NCI-H345 treated with DMSO at 0.1 percent for 48 hours (cell line): ENCODE results near the gene PLD6.

Experiments used
- DNase-seq: peaks from one replicate; lab custom pipeline; 2025; ENCODE audit not compliant: unreplicated experiment; lab: John Stamatoyannopoulos, UW

Gene PLD6

GRCh38 chr17:17227608-17228520 is 21.7 kb upstream of the PLD6 start:
- DNase-seq, result no peak

GRCh38 chr17:17226451-17227265 is 20.5 kb upstream of the PLD6 start:
- no peak for DNase-seq

- DNase-seq, result no peak
These were observed 19.8 kb upstream of the PLD6 start for GRCh38 chr17:17225901-17226300.

GRCh38 chr17:17224137-17224536 is 18.0 kb upstream of the PLD6 start:
- no peak for DNase-seq

GRCh38 chr17:17223736-17224135 is 17.6 kb upstream of the PLD6 start:
- DNase-seq, result no peak

GRCh38 chr17:17221329-17221728 is 15.2 kb upstream of the PLD6 start:
- no peak for DNase-seq

- DNase-seq, result no peak
These were observed 14.4 kb upstream of the PLD6 start for GRCh38 chr17:17220529-17220928.

- DNase-seq, result no peak
These were observed 11.9 kb upstream of the PLD6 start for GRCh38 chr17:17217995-17218394.

- DNase-seq, result no peak
These were observed 10.6 kb upstream of the PLD6 start for GRCh38 chr17:17216776-17217175.

- DNase-seq, result no peak
These were observed 10.1 kb upstream of the PLD6 start for GRCh38 chr17:17216236-17216635.

GRCh38 chr17:17215575-17215974 is 9.4 kb upstream of the PLD6 start:
- DNase-seq, result no peak

GRCh38 chr17:17214646-17215436 is 8.7 kb upstream of the PLD6 start:
- DNase-seq, result no peak

GRCh38 chr17:17213775-17214174 is 7.6 kb upstream of the PLD6 start:
- no peak for DNase-seq

- no peak for DNase-seq
These were observed 1.9 kb upstream of the PLD6 start for GRCh38 chr17:17207998-17208397.

GRCh38 chr17:17206913-17207335 is 791 bp upstream of the PLD6 start:
- DNase-seq, result no peak

- no peak for DNase-seq
These were observed 587 bp downstream of the PLD6 start for GRCh38 chr17:17205368-17206123.

- DNase-seq, result no peak
These were observed 1.4 kb downstream of the PLD6 start for GRCh38 chr17:17204635-17205231.

GRCh38 chr17:17204041-17204591 is 2.0 kb downstream of the PLD6 start:
- no peak for DNase-seq

- DNase-seq, result no peak
These were observed 2.9 kb downstream of the PLD6 start for GRCh38 chr17:17203173-17203730.
